Liver (tissue), 9 donors: ENCODE measurements around the gene SCLT1. TPM values are rescaled to one million over a fixed set of nuclear protein-coding genes. Genes with fewer than 3 reads are reported as not detected.

Source experiments
- DNase-seq: peaks from one replicate; pipeline ENCODE4 v3.0.0-alpha.2; 2017; ENCODE audit warnings: low spot score
- H3K27ac ChIP-seq, 2 donors: one replicate each; pipeline ENCODE4 v1.7.0; 2013; ENCODE audit warnings: inconsistent platforms in 2 of 2, low read length in 2 of 2, control low read depth in 1 of 2, low read depth in 1 of 2, mild to moderate bottlenecking in 1 of 2
- H3K27me3 ChIP-seq, 4 donors: one replicate each; pipeline versions ENCODE4 v1.6.1 to v1.7.0; 2013; ENCODE audit warnings: low read length in 3 of 4, inconsistent platforms in 1 of 4, mild to moderate bottlenecking in 1 of 4, moderate library complexity in 1 of 4; ENCODE audit not compliant: control insufficient read depth in 4 of 4, insufficient read depth in 4 of 4
- H3K36me3 ChIP-seq, 4 donors: one replicate each; pipeline versions ENCODE4 v1.6.1 to v1.7.0; 2013; ENCODE audit warnings: low read length in 3 of 4, mild to moderate bottlenecking in 3 of 4, low read depth in 1 of 4, moderate library complexity in 1 of 4; ENCODE audit not compliant: control insufficient read depth in 4 of 4, insufficient read depth in 3 of 4
- H3K4me1 ChIP-seq, 4 donors: one replicate each; pipeline versions ENCODE4 v1.6.1 to v1.7.0; 2013; ENCODE audit warnings: low read length in 3 of 4, mild to moderate bottlenecking in 3 of 4, moderate library complexity in 1 of 4; ENCODE audit not compliant: control insufficient read depth in 4 of 4, insufficient read depth in 4 of 4
- H3K4me3 ChIP-seq, 3 donors: one replicate each; pipeline versions ENCODE4 v1.6.1 to v1.7.0; 2013; ENCODE audit warnings: low read length in 3 of 3, control low read depth in 1 of 3, low read depth in 1 of 3, mild to moderate bottlenecking in 1 of 3
- H3K9ac ChIP-seq, 2 donors: one replicate each; pipeline ENCODE4 v1.7.0; 2013; ENCODE audit warnings: low read length in 2 of 2, mild to moderate bottlenecking in 2 of 2, moderate library complexity in 2 of 2, control low read depth in 1 of 2, low read depth in 1 of 2
- H3K9me3 ChIP-seq, 4 donors: one replicate each; pipeline versions ENCODE4 v1.6.1 to v1.7.0; 2013; ENCODE audit warnings: low read length in 3 of 4; ENCODE audit not compliant: control insufficient read depth in 4 of 4
- EGR1 ChIP-seq, 2 donors: IDR thresholded peaks; 2 replicates each; pipeline ENCODE4 v1.6.1; 2016 to 2018; ENCODE audit warnings: antibody characterized with exemption in 2 of 2, low read depth in 2 of 2
- FOXA1 ChIP-seq: IDR thresholded peaks from 2 replicates; pipeline ENCODE4 v1.6.1; 2016; ENCODE audit warnings: antibody characterized with exemption
- FOXA2 ChIP-seq: IDR thresholded peaks from 2 replicates; pipeline ENCODE4 v1.6.1; 2016; ENCODE audit warnings: antibody characterized with exemption
- GABPA ChIP-seq, 2 donors: IDR thresholded peaks in 1 of 2; conservative IDR thresholded peaks in 1 of 2; 2 replicates each; pipeline ENCODE4 v1.6.1; 2016; ENCODE audit warnings: antibody characterized with exemption in 2 of 2, mild to moderate bottlenecking in 1 of 2, moderate library complexity in 1 of 2
- HNF4A ChIP-seq, 2 donors: conservative IDR thresholded peaks; 2 replicates each; pipeline ENCODE4 v1.6.1; 2016; ENCODE audit warnings: antibody characterized with exemption in 2 of 2, mild to moderate bottlenecking in 2 of 2
- JUND ChIP-seq, 2 donors: IDR thresholded peaks; 2 replicates each; pipeline ENCODE4 v1.6.1; 2016; ENCODE audit warnings: antibody characterized with exemption in 2 of 2
- NR2F2 ChIP-seq: IDR thresholded peaks from 2 replicates; pipeline ENCODE4 v1.6.1; 2016; ENCODE audit warnings: antibody characterized with exemption
- RAD21 ChIP-seq, 2 donors: IDR thresholded peaks; 2 replicates each; pipeline ENCODE4 v1.6.1; 2016; ENCODE audit warnings: antibody characterized with exemption in 2 of 2, mild to moderate bottlenecking in 2 of 2
- RXRA ChIP-seq, 2 donors: IDR thresholded peaks; 2 replicates each; pipeline ENCODE4 v1.6.1; 2017 to 2018; ENCODE audit warnings: antibody characterized with exemption in 2 of 2, mild to moderate bottlenecking in 1 of 2
- TAF1 ChIP-seq: conservative IDR thresholded peaks from 2 replicates; pipeline ENCODE4 v1.6.1; 2016; ENCODE audit warnings: antibody characterized with exemption, mild to moderate bottlenecking
- YY1 ChIP-seq: IDR thresholded peaks from 2 replicates; pipeline ENCODE4 v1.6.1; 2016; ENCODE audit warnings: antibody characterized with exemption, mild to moderate bottlenecking
- WGBS: extraction: QIAGEN DNeasy Blood & Tissue Kit; methylation state at CpG from one replicate; pipeline ENCODE4 v1.1.7; 2013; 5-methylcytosine and 5-hydroxymethylcytosine counted together
- polyA plus RNA-seq, 2 donors: library from polyadenylated mRNA; stranded (reverse) in 1 of 2; unstranded in 1 of 2; fragments of 200-250 nt in 1 of 2; fragments of >200 nt in 1 of 2; fragmentation: Nextera tagmentation in 1 of 2; extraction: Ambion mirVana in 1 of 2; gene quantifications; one replicate each; pipeline versions ENCODE4 v1.2.1 to v1.2.3, GENCODE V29; 2013 to 2015
- total RNA-seq, 2 donors: library from RNA; depleted of rRNA; stranded (reverse); fragments of >200 nt; gene quantifications; one replicate each; pipeline ENCODE4 v1.2.3, GENCODE V29; 2014
- TF ChIP-seq, protein P1 (sequence below): IDR thresholded peaks from 2 replicates; pipeline ENCODE4 v1.6.1; 2016; ENCODE audit warnings: antibody characterized with exemption
- TF ChIP-seq, protein P2 (sequence below): IDR thresholded peaks from 2 replicates; pipeline ENCODE4 v1.6.1; 2016; ENCODE audit warnings: antibody characterized with exemption
- TF ChIP-seq, protein P3 (sequence below): fragments of 150-350 bp; IDR thresholded peaks from 2 replicates; pipeline ENCODE4 v1.5.1; 2017; ENCODE audit warnings: improper control_type of control experiment, low read depth, low read length; ENCODE audit not compliant: missing input control
- TF ChIP-seq, protein P4 (sequence below): IDR thresholded peaks from 2 replicates; pipeline ENCODE4 v1.6.1; 2016; ENCODE audit warnings: antibody characterized with exemption, mild to moderate bottlenecking
- donor health status: healthy.
- donor health status: healthy.
- donor health status: healthy.
- donor health status: healthy.
- donor health status: healthy.

SCLT1 gene
- total and polyA plus RNA-seq, 4 donors, result 1.2 to 14.2 (median 4.0) TPM

DNA sequence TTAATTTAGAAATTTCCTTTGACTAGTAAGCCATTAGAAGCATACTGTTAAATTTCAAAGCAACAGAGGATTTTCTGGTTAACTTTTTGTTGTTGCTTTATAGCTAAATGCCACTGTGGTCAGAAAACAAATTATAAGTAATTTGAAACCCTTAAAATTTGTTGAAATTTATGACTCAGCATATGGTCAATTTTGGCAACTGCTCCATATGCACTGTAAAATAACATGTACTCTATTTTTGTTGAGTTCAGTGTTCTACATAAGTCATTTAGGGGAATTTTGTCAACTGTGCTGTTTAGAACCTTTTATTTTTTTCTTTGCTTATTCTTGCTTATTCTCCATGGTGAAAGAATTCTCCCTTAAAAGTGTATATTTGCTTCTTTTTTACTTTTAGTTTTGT is 28.6 kb downstream of the SCLT1 start:
- Histone ChIP-seq H3K9ac (no peak overlapping the region), H3K36me3 (peaks cover 0 to 8% (median under 1%) of the 10 kb centered on the region in 4 donors), H3K4me3 (no peak overlapping the region), H3K27me3 (no peaks in the 10 kb centered on the region), H3K4me1 (no peaks in the 10 kb centered on the region), H3K9me3 (peaks cover 10 to 38% (median 22%) of the 10 kb centered on the region in 4 donors), H3K27ac (no peak overlapping the region)
- TF ChIP-seq RXRA (IDR thresholded peaks at IDR 0.05), result no peak
- no peak for TF ChIP-seq YY1
- TF ChIP-seq, protein P1, sequence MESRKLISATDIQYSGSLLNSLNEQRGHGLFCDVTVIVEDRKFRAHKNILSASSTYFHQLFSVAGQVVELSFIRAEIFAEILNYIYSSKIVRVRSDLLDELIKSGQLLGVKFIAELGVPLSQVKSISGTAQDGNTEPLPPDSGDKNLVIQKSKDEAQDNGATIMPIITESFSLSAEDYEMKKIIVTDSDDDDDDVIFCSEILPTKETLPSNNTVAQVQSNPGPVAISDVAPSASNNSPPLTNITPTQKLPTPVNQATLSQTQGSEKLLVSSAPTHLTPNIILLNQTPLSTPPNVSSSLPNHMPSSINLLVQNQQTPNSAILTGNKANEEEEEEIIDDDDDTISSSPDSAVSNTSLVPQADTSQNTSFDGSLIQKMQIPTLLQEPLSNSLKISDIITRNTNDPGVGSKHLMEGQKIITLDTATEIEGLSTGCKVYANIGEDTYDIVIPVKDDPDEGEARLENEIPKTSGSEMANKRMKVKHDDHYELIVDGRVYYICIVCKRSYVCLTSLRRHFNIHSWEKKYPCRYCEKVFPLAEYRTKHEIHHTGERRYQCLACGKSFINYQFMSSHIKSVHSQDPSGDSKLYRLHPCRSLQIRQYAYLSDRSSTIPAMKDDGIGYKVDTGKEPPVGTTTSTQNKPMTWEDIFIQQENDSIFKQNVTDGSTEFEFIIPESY, result no peak
- no peak for TF ChIP-seq FOXA1
- no peak for TF ChIP-seq JUND (IDR thresholded peaks at IDR 0.05)
- TF ChIP-seq TAF1, result no peak
- TF ChIP-seq, protein P2, sequence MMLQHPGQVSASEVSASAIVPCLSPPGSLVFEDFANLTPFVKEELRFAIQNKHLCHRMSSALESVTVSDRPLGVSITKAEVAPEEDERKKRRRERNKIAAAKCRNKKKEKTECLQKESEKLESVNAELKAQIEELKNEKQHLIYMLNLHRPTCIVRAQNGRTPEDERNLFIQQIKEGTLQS, result no peak
- TF ChIP-seq HNF4A (conservative IDR thresholded peaks at IDR 0.05), result no peak
- no peak for TF ChIP-seq FOXA2
- no peak for TF ChIP-seq NR2F2
- no peak for DNase-seq

DNA sequence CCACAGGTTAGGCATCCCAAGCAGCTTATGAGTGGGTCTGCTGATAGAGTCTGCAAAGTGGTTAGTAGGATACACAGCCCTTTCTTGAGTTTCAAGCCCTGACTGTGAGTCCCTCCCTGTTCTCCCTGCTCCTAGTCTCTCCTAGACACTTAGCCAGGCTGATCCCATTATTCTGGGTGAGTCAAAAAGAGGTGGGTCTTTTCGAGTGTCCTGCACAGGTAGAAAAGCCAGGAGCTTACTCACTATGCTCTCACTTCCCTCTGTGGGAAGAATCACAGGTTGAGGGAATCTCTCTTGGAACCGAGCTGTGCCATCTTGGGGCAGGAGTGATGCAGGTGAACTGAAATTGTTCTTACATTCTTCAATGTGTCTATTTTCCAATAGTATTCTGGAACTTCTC is 29.7 kb downstream of the SCLT1 start:
- 93% methylated on average over 2 of the region's 2 CpGs for WGBS
- Histone ChIP-seq H3K27ac (no peak overlapping the region), H3K27me3 (no peaks in the 10 kb centered on the region), H3K4me1 (no peaks in the 10 kb centered on the region), H3K9me3 (peaks cover 11 to 44% (median 26%) of the 10 kb centered on the region in 4 donors), H3K4me3 (peak overlapping the region in 2 of 3 donors; percentile 2 to 19), H3K36me3 (peaks cover 0 to 11% (median under 1%) of the 10 kb centered on the region in 4 donors), H3K9ac (no peak overlapping the region)
- no peak for DNase-seq
- TF ChIP-seq FOXA1 (no peak), EGR1 (IDR thresholded peaks at IDR 0.05; ENCODE audit: low read depth in 2 of 2) (no peak), GABPA (IDR thresholded peaks at IDR 0.05 in 1 of 2, conservative IDR thresholded peaks at IDR 0.05 in 1 of 2) (no peak), RAD21 (IDR thresholded peaks at IDR 0.05) (no peak), HNF4A (conservative IDR thresholded peaks at IDR 0.05) (no peak)
- TF ChIP-seq, protein P2, result no peak
- TF ChIP-seq, protein P1, result no peak
- TF ChIP-seq, protein P3, sequence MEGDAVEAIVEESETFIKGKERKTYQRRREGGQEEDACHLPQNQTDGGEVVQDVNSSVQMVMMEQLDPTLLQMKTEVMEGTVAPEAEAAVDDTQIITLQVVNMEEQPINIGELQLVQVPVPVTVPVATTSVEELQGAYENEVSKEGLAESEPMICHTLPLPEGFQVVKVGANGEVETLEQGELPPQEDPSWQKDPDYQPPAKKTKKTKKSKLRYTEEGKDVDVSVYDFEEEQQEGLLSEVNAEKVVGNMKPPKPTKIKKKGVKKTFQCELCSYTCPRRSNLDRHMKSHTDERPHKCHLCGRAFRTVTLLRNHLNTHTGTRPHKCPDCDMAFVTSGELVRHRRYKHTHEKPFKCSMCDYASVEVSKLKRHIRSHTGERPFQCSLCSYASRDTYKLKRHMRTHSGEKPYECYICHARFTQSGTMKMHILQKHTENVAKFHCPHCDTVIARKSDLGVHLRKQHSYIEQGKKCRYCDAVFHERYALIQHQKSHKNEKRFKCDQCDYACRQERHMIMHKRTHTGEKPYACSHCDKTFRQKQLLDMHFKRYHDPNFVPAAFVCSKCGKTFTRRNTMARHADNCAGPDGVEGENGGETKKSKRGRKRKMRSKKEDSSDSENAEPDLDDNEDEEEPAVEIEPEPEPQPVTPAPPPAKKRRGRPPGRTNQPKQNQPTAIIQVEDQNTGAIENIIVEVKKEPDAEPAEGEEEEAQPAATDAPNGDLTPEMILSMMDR, result no peak
- TF ChIP-seq, protein P4, sequence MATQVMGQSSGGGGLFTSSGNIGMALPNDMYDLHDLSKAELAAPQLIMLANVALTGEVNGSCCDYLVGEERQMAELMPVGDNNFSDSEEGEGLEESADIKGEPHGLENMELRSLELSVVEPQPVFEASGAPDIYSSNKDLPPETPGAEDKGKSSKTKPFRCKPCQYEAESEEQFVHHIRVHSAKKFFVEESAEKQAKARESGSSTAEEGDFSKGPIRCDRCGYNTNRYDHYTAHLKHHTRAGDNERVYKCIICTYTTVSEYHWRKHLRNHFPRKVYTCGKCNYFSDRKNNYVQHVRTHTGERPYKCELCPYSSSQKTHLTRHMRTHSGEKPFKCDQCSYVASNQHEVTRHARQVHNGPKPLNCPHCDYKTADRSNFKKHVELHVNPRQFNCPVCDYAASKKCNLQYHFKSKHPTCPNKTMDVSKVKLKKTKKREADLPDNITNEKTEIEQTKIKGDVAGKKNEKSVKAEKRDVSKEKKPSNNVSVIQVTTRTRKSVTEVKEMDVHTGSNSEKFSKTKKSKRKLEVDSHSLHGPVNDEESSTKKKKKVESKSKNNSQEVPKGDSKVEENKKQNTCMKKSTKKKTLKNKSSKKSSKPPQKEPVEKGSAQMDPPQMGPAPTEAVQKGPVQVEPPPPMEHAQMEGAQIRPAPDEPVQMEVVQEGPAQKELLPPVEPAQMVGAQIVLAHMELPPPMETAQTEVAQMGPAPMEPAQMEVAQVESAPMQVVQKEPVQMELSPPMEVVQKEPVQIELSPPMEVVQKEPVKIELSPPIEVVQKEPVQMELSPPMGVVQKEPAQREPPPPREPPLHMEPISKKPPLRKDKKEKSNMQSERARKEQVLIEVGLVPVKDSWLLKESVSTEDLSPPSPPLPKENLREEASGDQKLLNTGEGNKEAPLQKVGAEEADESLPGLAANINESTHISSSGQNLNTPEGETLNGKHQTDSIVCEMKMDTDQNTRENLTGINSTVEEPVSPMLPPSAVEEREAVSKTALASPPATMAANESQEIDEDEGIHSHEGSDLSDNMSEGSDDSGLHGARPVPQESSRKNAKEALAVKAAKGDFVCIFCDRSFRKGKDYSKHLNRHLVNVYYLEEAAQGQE, result no peak
